ENCODE results near the gene FAM117A.

DNA sequence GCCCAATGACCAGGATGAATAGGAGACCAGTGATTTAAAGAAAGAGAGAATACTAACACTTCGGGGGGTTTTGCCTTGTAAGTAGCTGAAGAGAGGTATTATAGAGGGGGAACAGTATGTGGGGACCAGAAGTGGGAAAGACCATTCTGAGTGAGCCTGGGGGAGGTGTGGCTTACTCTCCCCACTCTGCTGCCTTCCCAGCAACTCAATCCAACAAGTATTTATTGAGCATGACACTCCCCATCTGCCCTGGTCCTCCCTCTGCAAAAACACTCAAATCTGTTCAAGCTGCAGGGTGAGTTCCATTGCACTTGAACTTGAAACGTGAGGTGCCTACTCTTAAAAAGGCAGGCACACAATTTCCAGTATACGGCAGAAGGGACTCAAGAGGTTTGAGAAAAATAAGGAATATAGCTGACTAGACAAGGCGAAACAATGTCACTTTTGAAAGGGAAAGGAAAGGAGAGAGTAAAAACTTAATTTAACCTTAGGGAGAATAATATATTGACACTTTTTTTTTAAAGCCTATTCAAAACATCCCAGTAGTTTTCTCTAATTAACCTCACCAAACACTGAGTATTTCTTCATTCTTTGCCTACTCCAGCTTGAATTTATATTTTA lies 8.2 kb downstream of the FAM117A start:
- TF ChIP-seq POLR2A (IDR thresholded peaks at IDR 0.05; ENCODE audit: low read depth, low read length): no peak
- TF ChIP-seq, protein P1, sequence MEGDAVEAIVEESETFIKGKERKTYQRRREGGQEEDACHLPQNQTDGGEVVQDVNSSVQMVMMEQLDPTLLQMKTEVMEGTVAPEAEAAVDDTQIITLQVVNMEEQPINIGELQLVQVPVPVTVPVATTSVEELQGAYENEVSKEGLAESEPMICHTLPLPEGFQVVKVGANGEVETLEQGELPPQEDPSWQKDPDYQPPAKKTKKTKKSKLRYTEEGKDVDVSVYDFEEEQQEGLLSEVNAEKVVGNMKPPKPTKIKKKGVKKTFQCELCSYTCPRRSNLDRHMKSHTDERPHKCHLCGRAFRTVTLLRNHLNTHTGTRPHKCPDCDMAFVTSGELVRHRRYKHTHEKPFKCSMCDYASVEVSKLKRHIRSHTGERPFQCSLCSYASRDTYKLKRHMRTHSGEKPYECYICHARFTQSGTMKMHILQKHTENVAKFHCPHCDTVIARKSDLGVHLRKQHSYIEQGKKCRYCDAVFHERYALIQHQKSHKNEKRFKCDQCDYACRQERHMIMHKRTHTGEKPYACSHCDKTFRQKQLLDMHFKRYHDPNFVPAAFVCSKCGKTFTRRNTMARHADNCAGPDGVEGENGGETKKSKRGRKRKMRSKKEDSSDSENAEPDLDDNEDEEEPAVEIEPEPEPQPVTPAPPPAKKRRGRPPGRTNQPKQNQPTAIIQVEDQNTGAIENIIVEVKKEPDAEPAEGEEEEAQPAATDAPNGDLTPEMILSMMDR (conservative IDR thresholded peaks at IDR 0.05; ENCODE audit: low read depth, low read length): no peak
